G401 (cell line): ENCODE results near the gene FBLN7. TPM values are rescaled to one million over a fixed set of nuclear protein-coding genes. Genes with fewer than 3 reads are reported as not detected.
A peak's percentile ranks its signal among the peaks of the same experiment; 100 is the strongest.
"Not testable (repeated sequence)": the region's sequence is repeated elsewhere in the genome, so short reads cannot be mapped to it uniquely, and the experiment has no call there.

Experiments
- DNase-seq: peaks from one replicate; pipeline ENCODE4 v3.0.0-alpha.2; 2015; ENCODE audit warnings: low spot score
- in situ Hi-C: cut with HindIII; loops from 2 replicates; pipeline ENCODE4 v1.10.0; 2016; ENCODE audit warnings: low sequenced_read_pairs, mixed read lengths
- total RNA-seq: library from RNA; depleted of rRNA; stranded (reverse); fragments of >200 nt; shearing (Covaris generic); gene quantifications from 2 replicates; pipeline ENCODE4 v1.2.3, GENCODE V29; 2014

FBLN7 gene
- total RNA-seq, 1 experiment from 2014 or later: not detected

DNA sequence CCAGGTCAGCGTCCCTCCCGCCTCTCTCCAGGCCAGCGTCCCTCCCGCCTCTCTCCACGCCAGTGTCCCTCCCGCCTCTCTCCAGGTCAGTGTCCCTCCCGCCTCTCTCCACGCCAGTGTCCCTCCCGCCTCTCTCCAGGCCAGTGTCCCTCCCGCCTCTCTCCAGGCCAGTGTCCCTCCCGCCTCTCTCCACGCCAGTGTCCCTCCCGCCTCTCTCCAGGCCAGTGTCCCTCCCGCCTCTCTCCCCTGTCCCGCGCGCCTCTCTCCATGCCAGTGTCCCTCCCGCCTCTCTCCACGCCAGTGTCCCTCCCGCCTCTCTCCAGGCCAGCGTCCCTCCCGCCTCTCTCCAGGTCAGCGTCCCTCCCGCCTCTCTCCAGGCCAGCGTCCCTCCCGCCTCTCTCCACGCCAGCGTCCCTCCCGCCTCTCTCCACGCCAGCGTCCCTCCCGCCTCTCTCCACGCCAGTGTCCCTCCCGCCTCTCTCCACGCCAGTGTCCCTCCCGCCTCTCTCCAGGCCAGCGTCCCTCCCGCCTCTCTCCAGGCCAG, 1.5 kb downstream of the FBLN7 start:
- in situ Hi-C loops, DNase-seq: not testable (repeated sequence)

DNA sequence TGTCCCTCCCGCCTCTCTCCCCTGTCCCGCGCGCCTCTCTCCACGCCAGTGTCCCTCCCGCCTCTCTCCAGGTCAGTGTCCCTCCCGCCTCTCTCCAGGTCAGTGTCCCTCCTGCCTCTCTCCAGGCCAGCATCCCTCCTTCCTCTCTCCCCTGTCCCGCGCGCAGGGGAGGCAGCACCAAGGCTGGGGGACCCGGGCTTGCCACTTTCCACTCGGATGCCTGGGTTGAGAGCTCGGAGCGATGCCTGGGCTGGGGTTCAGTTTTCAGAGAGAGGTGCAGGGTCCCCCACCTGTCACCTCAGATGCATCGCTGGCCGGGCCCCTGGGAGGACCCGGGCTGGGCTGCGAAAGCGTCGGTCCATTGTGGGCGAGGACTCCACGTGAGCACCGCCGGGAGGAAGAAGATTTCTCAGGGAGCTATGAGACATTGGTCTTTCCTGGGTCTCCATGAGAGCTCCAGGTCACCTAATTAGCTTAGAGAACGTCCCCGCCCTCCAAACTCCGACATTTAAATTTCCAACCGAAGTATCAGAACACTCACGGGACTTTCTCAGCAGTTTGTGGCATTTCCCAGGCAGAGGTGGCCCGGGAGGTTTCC, 2.1 kb downstream of the FBLN7 start:
- in situ Hi-C loops: no loop called here
- peak; percentile 33 for DNase-seq

DNA sequence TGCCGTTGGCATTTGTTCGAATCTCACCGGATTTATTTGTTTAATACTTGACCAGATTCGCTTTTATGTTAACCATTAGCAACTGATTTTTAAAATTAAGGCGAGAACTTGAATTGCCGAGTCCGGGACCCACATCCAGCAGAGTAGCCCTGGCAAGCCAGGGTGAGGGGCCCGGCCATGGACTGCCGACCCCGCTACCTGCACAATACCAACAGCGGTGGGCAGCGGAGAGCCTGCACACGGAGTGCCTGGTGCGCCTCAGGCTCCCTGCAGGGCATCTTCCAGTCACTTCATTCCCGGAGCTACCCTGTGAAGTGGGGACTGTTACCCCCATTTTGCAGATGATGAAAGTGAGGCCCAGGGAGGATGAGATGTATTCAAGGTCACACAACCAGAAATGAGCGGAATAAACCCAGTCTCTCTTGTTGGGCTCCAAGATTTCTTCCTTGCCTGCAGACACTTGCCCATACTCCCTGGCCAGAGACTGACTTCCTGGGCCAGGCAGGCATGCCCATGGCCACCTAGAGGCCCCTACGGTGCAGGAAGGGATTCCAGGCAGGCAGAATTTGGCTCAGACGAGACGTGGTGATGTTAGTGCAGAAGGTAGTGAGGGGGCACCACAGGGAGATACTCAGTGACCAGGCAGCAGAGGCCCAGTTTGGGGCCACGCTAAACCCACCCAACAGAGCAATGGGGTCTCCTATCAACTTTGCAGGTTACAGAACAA, 2.9 kb downstream of the FBLN7 start:
- no peak for DNase-seq
- in situ Hi-C loops: no loop called here

DNA sequence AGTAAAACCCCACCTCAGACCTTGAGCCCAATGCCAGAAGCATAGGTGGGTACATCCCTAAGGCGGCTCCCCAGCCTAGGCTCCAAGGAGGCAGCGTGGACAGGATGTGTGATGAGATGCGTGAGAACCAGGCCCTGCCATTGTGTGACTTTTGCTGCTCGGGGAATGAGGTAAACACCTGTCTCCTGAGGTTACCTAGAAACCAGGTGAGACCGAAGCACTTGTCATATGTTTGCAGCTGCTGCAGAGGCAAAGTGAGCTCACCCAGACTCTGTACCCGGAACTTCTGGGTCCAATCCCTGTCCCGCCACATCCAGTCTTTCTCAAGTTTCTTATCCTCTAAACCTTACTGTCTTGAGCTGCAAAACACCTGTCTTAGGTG, 3.4 kb downstream of the FBLN7 start:
- no peak for DNase-seq
- in situ Hi-C loops: no loop called here

DNA sequence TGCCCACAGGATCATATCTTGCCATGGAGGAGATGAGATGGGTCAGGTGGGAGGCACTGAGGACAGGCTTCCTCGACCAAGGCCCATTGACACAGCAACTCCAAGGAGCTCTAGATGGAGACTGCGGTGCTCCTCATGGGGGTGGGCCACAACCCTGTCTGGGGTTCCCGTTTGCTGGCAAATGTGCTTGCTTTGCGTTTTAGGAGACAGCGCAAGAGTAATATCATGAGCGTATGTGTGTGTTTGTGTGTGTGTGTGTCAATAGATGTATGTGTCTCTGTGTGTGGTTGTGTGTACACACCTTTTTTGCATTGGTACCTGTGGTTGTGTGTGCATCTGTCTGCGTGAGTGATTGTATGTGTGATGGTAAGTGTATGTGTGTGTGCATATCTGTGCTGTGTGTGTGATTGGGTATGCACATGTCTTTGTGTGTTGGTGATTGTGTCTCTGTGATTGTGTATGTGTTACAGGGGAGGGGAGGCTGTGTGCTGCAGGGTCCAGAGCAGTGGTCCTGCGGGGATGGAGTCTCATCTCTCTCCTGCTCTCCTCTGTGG, 4.4 kb downstream of the FBLN7 start:
- no peak for DNase-seq
- in situ Hi-C loops: no loop called here

DNA sequence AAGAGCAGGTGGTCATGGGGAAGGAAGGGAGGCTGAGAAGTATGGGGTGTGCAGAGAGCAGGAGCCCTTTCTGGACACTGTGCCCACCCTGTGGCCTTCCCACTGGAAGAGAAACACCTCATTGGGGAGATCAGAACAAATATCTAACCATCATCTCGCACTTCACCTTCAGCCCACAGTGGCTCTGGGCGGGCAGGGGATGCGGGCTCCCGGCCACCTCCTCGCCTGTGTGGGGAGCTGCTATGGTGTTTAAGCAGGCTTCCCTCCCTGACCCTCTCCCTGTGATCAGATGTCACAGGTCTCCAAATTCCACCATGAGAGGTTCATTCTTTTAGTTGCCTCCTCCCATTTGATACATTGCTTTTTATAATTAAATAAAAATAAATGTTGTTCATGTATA, 5.0 kb downstream of the FBLN7 start:
- DNase-seq: no peak
- in situ Hi-C loops: no loop called here

DNA sequence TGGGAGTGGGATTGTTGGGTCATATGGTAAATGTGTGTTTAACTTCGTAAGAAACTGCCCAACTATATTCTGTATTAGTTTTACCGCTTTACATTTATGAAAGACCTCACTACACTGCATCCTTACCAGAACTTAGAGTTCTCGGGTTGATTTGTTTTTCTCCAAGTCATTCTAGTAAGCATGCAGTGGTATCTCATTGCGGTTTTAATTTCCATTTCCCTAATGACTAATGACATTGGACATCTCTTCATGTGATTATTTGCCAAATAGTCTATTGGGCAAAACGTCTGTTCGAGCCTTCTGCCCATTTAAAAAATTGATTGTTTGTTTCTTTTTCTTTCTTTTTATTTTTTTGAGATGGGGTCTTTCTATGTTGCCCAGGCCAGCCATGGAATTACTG, 6.8 kb downstream of the FBLN7 start:
- in situ Hi-C loops: no loop called here
- no peak for DNase-seq

DNA sequence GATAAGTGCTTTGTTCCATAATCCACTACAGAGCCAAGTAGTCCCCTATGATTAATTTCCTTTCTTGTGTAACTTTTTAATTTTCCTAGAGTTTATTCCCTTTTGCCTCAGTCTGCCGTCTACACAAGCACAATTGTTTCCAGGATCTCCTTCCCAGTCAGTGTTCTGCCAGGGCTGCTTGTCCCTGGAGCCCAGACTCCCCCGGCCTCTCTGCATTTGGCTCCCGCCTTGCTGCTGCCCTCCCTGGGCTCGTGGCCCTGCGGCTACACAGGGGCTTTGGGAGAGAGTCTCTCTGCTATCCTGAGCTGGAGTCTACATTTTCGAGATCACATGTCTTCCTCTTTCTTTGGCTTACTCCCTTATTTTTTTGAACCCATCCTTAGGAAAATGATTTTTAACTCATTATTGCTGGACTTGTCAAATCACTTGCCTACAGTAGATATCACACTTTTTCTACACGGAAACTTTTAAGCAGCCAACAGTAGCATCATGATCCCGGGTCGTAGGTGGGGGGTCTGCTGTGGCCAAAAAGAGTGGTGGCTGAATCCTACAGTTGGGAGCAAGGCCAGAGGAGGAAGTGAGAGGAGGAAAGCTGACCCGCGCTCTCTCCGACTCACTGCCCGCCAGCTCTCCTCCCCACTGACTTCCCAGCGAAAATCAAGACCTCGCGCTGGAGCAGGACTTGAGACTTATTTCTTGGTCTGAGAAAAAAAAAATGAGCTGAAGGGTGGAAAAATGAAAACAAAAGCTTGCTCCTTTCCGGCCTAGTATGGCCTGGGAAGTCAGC, 9.4 kb downstream of the FBLN7 start:
- no peak for DNase-seq
- in situ Hi-C loops: no loop called here

DNA sequence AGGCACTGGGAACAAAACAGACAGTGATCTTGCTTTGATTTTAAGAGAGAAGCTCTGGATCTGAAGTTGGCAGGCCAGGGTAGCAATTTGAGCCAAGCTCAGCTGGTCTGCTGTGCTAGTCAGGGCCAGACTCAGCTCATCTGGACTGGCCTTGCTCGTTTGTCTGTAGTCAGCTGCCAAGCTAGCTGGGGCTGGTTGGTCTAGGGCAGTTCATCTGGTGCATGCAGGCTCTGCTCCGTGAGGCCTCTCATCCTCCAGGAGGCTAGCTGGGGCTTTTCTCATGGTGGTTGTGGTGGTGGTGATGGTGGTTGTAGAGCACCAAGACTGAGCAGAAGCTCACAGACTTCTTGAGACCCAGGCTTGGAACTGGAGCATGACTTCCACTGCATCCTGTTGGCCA, 10.3 kb downstream of the FBLN7 start:
- in situ Hi-C loops: no loop called here

DNA sequence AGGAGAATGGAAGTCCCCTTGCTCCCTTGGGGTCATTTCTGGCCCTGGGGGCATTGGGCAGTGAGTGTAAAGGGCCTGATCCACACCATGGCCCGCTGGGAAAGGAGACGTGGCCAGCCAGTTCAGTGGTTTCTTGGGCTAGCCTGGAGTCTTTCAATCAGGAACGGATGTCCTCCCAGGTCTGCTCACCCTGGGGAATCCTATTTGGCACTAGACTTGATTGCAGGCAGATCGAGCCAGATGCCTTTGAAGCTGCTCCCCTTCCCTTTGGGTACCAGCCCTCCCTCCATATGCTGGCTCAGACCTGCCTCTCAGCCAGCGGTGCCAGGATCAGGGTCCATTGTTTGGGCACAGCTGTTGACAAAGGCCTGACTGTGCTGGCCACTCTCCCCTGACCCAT, 11.0 kb downstream of the FBLN7 start:
- in situ Hi-C loops: no loop called here

More for the DNA sequence above, 10.3 kb downstream of the FBLN7 start:
- DNase-seq: no peak

DNA sequence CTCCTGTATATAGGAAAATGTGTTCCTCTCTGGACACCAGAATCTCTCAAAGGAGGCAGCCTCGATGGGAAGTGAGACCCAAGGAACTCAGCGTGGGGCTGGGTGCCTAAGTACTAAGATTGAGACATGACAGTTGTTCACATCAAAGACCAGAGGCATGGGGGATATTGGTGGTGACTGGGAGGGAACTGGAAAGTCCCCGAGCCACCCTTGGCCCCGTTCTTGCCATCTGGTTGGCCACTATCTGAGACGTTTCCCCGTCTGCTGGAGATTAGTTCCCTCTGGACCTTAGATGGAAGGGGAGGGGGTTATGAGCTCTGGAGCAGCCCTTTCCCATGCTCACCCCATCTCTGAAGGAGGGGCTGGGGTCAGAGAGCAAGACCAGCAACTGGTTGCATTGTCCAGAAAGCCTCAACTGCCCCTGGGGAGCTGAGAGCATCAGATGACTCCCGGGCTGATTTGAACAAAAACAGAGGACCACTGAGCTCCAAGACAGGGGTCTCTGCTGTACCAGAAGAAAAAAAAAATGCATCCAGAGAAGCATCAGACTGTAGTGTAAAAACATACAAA, 11.8 kb downstream of the FBLN7 start:
- DNase-seq: no peak
- in situ Hi-C loops: no loop called here

More for the DNA sequence above, 11.0 kb downstream of the FBLN7 start:
- DNase-seq: no peak

DNA sequence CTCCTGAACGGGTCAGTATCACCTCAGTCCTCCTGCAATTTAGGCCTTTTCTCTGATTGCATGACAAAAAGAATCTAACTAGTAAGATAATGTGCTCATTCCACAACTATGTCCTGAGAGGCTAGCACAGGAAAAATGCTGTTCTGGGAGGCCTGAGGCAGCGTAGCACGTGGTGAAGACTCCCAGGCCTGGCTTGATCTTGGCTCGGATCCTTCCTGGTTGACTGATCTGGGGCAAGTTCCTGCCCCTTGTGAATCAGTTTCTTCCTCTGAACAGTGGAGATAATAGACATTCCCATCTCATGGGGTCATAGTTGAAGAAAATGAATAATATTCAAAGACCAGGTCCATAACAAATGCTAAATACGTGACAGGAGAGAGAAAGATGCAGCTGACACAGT, 12.3 kb downstream of the FBLN7 start:
- in situ Hi-C loops: no loop called here
- DNase-seq: no peak

DNA sequence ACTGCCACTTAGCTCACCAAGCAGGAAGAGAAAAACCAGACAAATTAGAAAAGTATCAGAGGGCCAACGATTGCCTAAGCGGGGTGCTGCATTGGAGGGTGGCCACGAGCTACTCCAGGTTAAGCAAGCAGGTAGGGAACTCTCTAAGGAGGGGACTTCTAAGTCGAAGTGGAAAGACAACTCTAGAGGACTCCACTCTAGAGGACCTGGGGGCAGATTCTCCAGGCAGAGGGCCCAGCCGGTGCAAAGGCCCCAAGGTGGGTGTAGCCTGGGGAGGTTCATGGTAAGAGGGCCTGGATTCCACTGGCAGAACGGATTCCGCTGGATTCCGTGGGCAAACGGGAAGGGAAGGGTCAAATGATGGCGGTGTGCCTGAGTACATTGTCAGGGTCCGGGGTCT, 12.7 kb downstream of the FBLN7 start:
- in situ Hi-C loops: no loop called here
- no peak for DNase-seq

DNA sequence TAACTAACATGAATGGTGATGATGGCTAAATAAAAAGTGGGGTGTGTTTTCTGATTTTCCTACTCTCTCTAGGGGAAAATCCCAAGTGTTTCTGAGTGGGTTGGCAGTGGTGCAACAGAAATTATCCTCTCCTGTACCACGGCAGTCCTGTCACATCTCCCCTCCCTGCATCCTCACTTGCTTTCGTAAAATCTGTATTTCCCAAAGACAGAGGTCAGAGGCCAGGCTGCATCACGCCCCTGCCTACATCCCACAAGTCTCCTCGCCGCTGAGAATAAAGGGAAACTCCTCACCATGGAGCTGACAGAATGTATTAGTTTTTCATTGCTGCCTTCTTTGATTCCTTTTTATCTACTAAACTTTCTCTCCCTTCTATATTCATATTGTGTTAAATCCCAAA, 13.1 kb downstream of the FBLN7 start:
- in situ Hi-C loops: no loop called here
- no peak for DNase-seq

DNA sequence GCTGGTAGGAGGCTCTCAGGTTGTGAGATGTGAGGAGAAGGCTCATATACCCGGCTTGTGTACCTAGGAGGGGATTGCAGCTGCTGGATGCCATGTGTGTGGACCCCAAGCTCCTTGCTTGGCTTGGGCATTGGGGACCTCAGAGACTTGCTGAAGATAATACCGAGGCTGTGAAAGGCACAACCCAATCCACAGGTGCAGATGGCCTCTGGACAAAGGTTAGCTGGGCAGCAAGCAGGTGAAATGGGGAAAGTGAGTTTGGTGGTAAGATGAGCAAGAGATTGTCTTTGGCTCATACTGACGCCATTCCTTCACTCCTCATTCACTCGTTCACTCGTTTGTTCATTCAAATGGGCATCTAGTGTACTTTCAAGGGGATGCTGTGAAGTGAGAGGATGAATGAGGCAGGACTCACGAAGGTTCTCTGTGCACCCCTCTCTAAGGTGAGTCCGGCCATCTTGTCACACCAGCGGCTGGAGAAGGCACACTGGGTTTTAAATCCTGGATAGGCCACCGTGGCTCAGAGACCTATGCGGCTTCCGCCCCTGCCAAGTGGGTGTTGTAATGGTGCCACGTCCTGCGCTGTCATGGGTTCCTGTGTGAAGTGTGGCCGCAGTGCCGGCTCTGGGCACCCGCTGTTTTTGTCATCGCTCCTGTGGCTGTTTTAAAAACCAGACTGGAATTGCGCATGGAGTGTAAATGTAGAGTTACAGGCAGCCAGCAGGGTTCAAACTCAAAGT, 13.7 kb downstream of the FBLN7 start:
- no peak for DNase-seq

DNA sequence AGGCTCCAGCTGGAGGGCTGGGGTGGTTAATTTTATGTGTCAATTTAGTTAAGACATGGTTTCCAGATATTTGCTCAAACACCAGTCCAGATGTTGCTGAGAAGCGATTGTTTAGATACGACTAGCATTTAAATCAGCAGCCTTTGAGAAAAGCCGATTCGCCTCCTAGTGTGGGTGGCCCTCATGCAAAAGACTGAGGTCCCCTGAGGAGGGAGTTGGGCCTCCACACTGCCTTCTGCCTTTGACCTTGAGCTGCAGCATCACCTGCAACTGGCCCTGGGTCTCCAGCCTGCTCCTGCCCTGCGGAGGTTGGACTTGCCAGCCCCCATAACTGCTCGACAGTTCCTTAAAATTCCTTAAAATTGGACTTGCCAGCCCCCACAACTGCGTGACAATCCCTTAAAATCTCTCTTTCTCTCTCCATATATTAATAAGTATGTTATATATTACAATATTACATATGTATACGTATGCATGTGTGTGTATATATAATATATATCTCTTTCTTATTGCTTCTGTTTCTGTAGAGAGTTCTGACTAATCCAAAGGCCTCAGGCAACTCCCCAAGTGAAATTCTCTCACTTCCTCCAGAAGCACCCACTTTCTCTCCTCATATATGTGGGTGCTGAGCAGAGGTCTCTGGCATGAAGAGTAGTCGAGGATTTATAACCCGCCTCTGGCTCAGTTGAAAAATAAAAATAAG, 14.4 kb downstream of the FBLN7 start:
- in situ Hi-C loops: no loop called here
- DNase-seq: no peak

More for the DNA sequence above, 13.7 kb downstream of the FBLN7 start:
- in situ Hi-C loops: no loop called here

DNA sequence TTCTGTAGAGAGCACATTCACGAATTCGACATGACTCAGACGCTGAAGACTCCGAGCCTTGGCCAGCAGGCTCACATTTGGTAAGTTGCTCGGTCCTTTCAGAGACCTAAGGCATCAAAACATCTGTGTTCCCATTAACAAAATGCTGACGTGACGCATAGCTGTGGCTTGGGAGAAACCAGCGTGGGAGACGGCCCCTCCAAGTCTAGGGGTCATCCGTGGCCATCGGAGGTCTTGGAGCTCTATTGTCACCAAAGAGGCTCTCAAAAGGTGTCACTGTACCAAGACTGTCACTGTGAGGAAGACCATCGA, 14.9 kb downstream of the FBLN7 start:
- in situ Hi-C loops: no loop called here
- no peak for DNase-seq

DNA sequence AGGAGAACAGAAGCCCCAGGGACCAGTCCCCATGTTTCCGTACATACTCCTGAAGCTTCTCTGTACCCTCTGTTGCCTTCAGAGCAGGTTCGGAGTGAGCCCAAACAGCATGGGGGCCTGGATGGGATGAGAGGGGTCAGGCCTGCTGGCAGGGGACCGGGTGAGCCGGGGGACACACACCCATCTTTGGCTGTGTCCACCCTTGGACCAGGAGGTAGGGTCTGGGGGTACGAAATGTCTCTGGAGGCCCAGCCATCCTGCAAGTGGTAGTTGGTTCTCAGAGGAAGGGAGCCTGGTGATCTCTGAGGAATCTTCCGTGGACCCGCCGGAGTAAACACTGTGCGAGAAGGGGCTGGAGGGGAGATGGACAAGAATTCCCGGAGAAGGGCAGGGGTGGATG, 15.3 kb downstream of the FBLN7 start:
- in situ Hi-C loops: no loop called here
- DNase-seq: no peak
